ENCODE measurements around the gene LMO2.

DNA sequence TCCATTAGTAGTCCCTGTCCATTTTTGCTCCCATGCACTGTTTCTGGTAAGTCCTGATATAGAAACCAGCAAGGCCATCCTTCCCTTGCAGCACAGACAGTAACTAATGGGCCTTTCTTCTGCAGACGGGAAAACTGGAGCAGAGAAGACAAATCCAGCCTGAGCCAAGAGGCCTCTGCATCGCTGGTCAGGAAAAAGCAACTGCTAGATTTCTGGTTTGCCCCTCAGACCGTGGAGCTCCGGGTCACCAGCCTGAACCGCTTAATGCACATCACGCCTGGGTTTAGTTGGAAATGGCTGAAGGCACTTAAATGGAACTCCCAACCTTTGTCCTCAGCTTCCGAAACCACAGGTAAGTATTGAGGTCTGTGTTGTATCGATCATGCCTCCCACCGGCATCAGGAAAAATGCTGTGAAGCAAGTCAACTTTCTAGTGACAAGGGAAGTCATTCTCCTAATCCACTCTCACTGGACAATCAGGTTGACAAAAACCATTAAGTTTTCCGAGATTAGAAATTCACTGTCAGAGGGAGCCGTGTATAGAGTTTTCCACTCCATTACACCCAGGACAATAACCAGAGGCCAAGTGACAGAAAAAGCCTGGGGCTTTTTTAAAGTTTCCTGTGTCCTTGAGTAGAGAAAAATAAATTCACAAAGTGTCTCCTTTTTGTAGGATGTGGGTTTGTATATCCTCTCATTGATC, 14.8 kb upstream of the LMO2 start:
- TF ChIP-seq, protein P1, sequence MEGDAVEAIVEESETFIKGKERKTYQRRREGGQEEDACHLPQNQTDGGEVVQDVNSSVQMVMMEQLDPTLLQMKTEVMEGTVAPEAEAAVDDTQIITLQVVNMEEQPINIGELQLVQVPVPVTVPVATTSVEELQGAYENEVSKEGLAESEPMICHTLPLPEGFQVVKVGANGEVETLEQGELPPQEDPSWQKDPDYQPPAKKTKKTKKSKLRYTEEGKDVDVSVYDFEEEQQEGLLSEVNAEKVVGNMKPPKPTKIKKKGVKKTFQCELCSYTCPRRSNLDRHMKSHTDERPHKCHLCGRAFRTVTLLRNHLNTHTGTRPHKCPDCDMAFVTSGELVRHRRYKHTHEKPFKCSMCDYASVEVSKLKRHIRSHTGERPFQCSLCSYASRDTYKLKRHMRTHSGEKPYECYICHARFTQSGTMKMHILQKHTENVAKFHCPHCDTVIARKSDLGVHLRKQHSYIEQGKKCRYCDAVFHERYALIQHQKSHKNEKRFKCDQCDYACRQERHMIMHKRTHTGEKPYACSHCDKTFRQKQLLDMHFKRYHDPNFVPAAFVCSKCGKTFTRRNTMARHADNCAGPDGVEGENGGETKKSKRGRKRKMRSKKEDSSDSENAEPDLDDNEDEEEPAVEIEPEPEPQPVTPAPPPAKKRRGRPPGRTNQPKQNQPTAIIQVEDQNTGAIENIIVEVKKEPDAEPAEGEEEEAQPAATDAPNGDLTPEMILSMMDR (IDR thresholded peaks at IDR 0.05) = no peak
- TF ChIP-seq POLR2A (IDR thresholded peaks at IDR 0.05) = no peak

Data from right lobe of liver (tissue), 4 donors.